ENCODE measurements around the gene PRDX5.

PRDX5 gene

GRCh38 chr11:64327993-64328392 is 10.1 kb downstream of the PRDX5 start:
- no peak for DNase-seq

- DNase-seq, result no peak
These were observed 13.0 kb downstream of the PRDX5 start for GRCh38 chr11:64330888-64331287.

- peak; percentile 87 for DNase-seq
These were observed 13.8 kb downstream of the PRDX5 start for GRCh38 chr11:64331569-64332371.

GRCh38 chr11:64333556-64333955 is 15.6 kb downstream of the PRDX5 start:
- no peak for DNase-seq

GRCh38 chr11:64334764-64335735 is 17.1 kb downstream of the PRDX5 start:
- DNase-seq, result peak; percentile 90

GRCh38 chr11:64337538-64338249 is 19.8 kb downstream of the PRDX5 start:
- DNase-seq, result no peak

- DNase-seq, result no peak
These were observed 20.8 kb downstream of the PRDX5 start for GRCh38 chr11:64338716-64339115.

- DNase-seq, result no peak
These were observed 21.4 kb downstream of the PRDX5 start for GRCh38 chr11:64339286-64339685.

GRCh38 chr11:64339754-64340408 is 22.0 kb downstream of the PRDX5 start, which contains the start of gene CCDC88B:
Gene CCDC88B (plus strand): TSS chr11:64340204. CDS start chr11:64340267, 63 bp downstream.
- DNase-seq, result no peak

- no peak for DNase-seq
These were observed 22.9 kb downstream of the PRDX5 start for GRCh38 chr11:64340671-64341335.

- no peak for DNase-seq
These were observed 23.5 kb downstream of the PRDX5 start for GRCh38 chr11:64341429-64341828.

- peak; percentile 87 for DNase-seq
These were observed 24.2 kb downstream of the PRDX5 start for GRCh38 chr11:64341851-64342791.

- no peak for DNase-seq
These were observed 25.2 kb downstream of the PRDX5 start for GRCh38 chr11:64342869-64343745.

GRCh38 chr11:64343767-64344559 is 26.0 kb downstream of the PRDX5 start:
- no peak for DNase-seq

- no peak for DNase-seq
These were observed 26.9 kb downstream of the PRDX5 start for GRCh38 chr11:64344787-64345186.

- no peak for DNase-seq
These were observed 29.4 kb downstream of the PRDX5 start for GRCh38 chr11:64347193-64347867.

GRCh38 chr11:64348383-64349024 is 30.6 kb downstream of the PRDX5 start:
- no peak for DNase-seq

GRCh38 chr11:64349025-64349387 is 31.1 kb downstream of the PRDX5 start:
- DNase-seq, result no peak

Data from T1000 (cell line).